ENCODE measurements around the gene KIAA0232.

KIAA0232 gene

GRCh38 chr4:6851431-6851830, 68.9 kb downstream of the KIAA0232 start:
- peaks cover 1% of the 10 kb centered on the region; the same call in 1 of the 2 replicates for H3K79me2 ChIP-seq (ENCODE audit: control insufficient read depth, low read length)
- H3K4me3 ChIP-seq (ENCODE audit: low read length), result no peak overlapping the region
- TF ChIP-seq CTCF (IDR thresholded peaks at IDR 0.05; ENCODE audit: low read depth, low read length, poor library complexity, severe bottlenecking) (no peak), EZH2phosphoT487 (IDR thresholded peaks at IDR 0.05; ENCODE audit: borderline replicate concordance, low read length) (no peak)
- no peaks in the 10 kb centered on the region for H3K9me2 ChIP-seq (replicated peaks; ENCODE audit: control insufficient read depth, low read length)
- H3K27me3 ChIP-seq (ENCODE audit: control insufficient read depth, low read length), result no peaks in the 10 kb centered on the region
- peaks cover 16% of the 10 kb centered on the region for H3K36me3 ChIP-seq (ENCODE audit: control insufficient read depth, low read length)
- H4K20me1 ChIP-seq (ENCODE audit: control insufficient read depth, insufficient read depth, low read depth, low read length), result no peaks in the 10 kb centered on the region
- H3F3A ChIP-seq (ENCODE audit: control insufficient read depth, insufficient read depth), result no peaks in the 10 kb centered on the region
- H3K4me2 ChIP-seq (ENCODE audit: low read length), result no peak overlapping the region
- peaks cover 4% of the 10 kb centered on the region; the same call in 1 of the 2 replicates for H3K4me1 ChIP-seq (ENCODE audit: control insufficient read depth, low read length)
- no peak overlapping the region for H3K27ac ChIP-seq (ENCODE audit: low read depth, low read length)
- H3K9me3 ChIP-seq (ENCODE audit: control insufficient read depth, insufficient read depth, low read length), result no peaks in the 10 kb centered on the region

- Histone ChIP-seq H3K9me3 (ENCODE audit: control insufficient read depth, insufficient read depth, low read length) (no peaks in the 10 kb centered on the region), H3K36me3 (ENCODE audit: control insufficient read depth, low read length) (peaks cover 20% of the 10 kb centered on the region), H3K79me2 (ENCODE audit: control insufficient read depth, low read length) (no peaks in the 10 kb centered on the region), H3K27me3 (ENCODE audit: control insufficient read depth, low read length) (no peaks in the 10 kb centered on the region), H3K4me1 (ENCODE audit: control insufficient read depth, low read length) (peaks cover 4% of the 10 kb centered on the region; the same call in 1 of the 2 replicates), H3K9me2 (replicated peaks; ENCODE audit: control insufficient read depth, low read length) (no peaks in the 10 kb centered on the region), H3K27ac (ENCODE audit: low read depth, low read length) (no peak overlapping the region), H3K4me3 (ENCODE audit: low read length) (no peak overlapping the region), H3F3A (ENCODE audit: control insufficient read depth, insufficient read depth) (no peaks in the 10 kb centered on the region), H4K20me1 (ENCODE audit: control insufficient read depth, insufficient read depth, low read depth, low read length) (no peaks in the 10 kb centered on the region), H3K4me2 (ENCODE audit: low read length) (no peak overlapping the region)
- TF ChIP-seq CTCF (IDR thresholded peaks at IDR 0.05; ENCODE audit: low read depth, low read length, poor library complexity, severe bottlenecking) (no peak), EZH2phosphoT487 (IDR thresholded peaks at IDR 0.05; ENCODE audit: borderline replicate concordance, low read length) (no peak)
Measured at GRCh38 chr4:6851962-6852361, 69.4 kb downstream of the KIAA0232 start.

GRCh38 chr4:6852582-6852981, 70.1 kb downstream of the KIAA0232 start:
- Histone ChIP-seq H3K4me2 (ENCODE audit: low read length) (no peak overlapping the region), H3K79me2 (ENCODE audit: control insufficient read depth, low read length) (no peaks in the 10 kb centered on the region), H3K27me3 (ENCODE audit: control insufficient read depth, low read length) (no peaks in the 10 kb centered on the region), H3K4me3 (ENCODE audit: low read length) (no peak overlapping the region), H3K36me3 (ENCODE audit: control insufficient read depth, low read length) (peaks cover 21% of the 10 kb centered on the region), H3K9me2 (replicated peaks; ENCODE audit: control insufficient read depth, low read length) (no peaks in the 10 kb centered on the region), H4K20me1 (ENCODE audit: control insufficient read depth, insufficient read depth, low read depth, low read length) (no peaks in the 10 kb centered on the region), H3F3A (ENCODE audit: control insufficient read depth, insufficient read depth) (no peaks in the 10 kb centered on the region), H3K27ac (ENCODE audit: low read depth, low read length) (no peak overlapping the region), H3K9me3 (ENCODE audit: control insufficient read depth, insufficient read depth, low read length) (no peaks in the 10 kb centered on the region), H3K4me1 (ENCODE audit: control insufficient read depth, low read length) (peaks cover 4% of the 10 kb centered on the region; the same call in 1 of the 2 replicates)
- TF ChIP-seq CTCF (IDR thresholded peaks at IDR 0.05; ENCODE audit: low read depth, low read length, poor library complexity, severe bottlenecking) (no peak), EZH2phosphoT487 (IDR thresholded peaks at IDR 0.05; ENCODE audit: borderline replicate concordance, low read length) (no peak)
